ENCODE data around the gene PRR20B. TPM values are rescaled to one million over a fixed set of nuclear protein-coding genes. Genes with fewer than 3 reads are reported as not detected.

The PRR20B gene
- not detected in 5 replicates for total RNA-seq (2022; extraction: Qiagen RNA extraction)

DNA sequence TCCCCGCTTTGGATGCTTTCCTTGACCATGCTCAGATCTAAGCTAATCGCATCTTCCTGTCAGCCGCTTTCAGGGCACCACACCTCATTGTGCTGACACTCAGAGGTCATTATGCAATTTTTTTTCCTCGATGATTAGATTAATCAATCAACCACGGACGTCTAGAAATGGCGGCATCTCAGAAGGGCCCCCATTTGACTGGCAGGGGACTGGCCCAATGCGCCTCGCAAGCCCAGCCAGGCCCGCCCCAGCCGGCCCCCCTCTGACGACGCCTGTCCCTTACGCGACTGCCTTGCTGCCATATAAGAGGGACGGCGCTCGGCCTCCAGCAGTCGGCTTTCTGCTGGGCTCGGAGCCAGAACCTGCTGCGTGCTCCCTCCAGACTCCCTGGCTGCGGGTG lies at the start of gene PRR20B:
TSS of gene PRR20B (plus strand) at position 301 of the 400 bp plus-strand sequence. CDS start 387 bp downstream, outside the sequence.

DNA sequence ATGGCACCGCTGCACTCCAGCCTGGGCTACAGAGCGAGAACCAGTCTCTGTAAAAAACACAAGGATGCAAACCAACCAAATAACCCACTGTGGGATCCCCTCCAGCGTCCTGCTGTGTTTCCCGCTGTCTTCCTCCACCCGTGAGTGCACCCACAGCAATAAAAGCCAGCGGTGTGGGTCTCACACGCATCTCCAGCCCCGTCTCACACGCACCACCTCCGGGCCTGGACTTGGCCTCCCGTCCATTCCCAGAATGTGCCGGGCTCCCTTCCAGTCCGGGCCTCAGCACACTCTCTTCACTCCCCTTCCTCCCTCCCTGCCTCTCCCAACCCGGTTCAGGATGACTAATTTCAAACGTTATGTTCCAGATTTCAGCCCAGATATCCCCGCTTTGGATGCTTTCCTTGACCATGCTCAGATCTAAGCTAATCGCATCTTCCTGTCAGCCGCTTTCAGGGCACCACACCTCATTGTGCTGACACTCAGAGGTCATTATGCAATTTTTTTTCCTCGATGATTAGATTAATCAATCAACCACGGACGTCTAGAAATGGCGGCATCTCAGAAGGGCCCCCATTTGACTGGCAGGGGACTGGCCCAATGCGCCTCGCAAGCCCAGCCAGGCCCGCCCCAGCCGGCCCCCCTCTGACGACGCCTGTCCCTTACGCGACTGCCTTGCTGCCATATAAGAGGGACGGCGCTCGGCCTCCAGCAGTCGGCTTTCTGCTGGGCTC lies 6.9 kb upstream of the PRR20B start, which contains the start of gene PRR20A:
TSS of gene PRR20A (plus strand) at position 684 of the 734 bp plus-strand sequence. CDS start 387 bp downstream, outside the sequence.

DNA sequence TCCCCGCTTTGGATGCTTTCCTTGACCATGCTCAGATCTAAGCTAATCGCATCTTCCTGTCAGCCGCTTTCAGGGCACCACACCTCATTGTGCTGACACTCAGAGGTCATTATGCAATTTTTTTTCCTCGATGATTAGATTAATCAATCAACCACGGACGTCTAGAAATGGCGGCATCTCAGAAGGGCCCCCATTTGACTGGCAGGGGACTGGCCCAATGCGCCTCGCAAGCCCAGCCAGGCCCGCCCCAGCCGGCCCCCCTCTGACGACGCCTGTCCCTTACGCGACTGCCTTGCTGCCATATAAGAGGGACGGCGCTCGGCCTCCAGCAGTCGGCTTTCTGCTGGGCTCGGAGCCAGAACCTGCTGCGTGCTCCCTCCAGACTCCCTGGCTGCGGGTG lies 6.5 kb downstream of the PRR20B start, which contains the start of gene PRR20C:
TSS of gene PRR20C (plus strand) at position 301 of the 400 bp plus-strand sequence. CDS start 387 bp downstream, outside the sequence.

DNA sequence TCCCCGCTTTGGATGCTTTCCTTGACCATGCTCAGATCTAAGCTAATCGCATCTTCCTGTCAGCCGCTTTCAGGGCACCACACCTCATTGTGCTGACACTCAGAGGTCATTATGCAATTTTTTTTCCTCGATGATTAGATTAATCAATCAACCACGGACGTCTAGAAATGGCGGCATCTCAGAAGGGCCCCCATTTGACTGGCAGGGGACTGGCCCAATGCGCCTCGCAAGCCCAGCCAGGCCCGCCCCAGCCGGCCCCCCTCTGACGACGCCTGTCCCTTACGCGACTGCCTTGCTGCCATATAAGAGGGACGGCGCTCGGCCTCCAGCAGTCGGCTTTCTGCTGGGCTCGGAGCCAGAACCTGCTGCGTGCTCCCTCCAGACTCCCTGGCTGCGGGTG lies 13.0 kb downstream of the PRR20B start, which contains the start of gene PRR20D:
TSS of gene PRR20D (plus strand) at position 301 of the 400 bp plus-strand sequence. CDS start 387 bp downstream, outside the sequence.

DNA sequence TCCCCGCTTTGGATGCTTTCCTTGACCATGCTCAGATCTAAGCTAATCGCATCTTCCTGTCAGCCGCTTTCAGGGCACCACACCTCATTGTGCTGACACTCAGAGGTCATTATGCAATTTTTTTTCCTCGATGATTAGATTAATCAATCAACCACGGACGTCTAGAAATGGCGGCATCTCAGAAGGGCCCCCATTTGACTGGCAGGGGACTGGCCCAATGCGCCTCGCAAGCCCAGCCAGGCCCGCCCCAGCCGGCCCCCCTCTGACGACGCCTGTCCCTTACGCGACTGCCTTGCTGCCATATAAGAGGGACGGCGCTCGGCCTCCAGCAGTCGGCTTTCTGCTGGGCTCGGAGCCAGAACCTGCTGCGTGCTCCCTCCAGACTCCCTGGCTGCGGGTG lies 19.6 kb downstream of the PRR20B start, which contains the start of gene PRR20E:
TSS of gene PRR20E (plus strand) at position 301 of the 400 bp plus-strand sequence. CDS start 387 bp downstream, outside the sequence.

Other genes starting within 250 kb of the PRR20B start
- not detected in 5 replicates for gene PRR20A, start 6.6 kb upstream of the PRR20B start, total RNA-seq (2022; extraction: Qiagen RNA extraction)
- not detected in 5 replicates for gene PRR20C, start 6.6 kb downstream of the PRR20B start, total RNA-seq (2022; extraction: Qiagen RNA extraction)
- gene PRR20D, start 13.1 kb downstream of the PRR20B start, total RNA-seq (2022; extraction: Qiagen RNA extraction): not detected in 5 replicates
- gene PRR20E, start 19.7 kb downstream of the PRR20B start, total RNA-seq (2022; extraction: Qiagen RNA extraction): not detected in 5 replicates